ENCODE measurements around the gene ZDHHC7.

DNA sequence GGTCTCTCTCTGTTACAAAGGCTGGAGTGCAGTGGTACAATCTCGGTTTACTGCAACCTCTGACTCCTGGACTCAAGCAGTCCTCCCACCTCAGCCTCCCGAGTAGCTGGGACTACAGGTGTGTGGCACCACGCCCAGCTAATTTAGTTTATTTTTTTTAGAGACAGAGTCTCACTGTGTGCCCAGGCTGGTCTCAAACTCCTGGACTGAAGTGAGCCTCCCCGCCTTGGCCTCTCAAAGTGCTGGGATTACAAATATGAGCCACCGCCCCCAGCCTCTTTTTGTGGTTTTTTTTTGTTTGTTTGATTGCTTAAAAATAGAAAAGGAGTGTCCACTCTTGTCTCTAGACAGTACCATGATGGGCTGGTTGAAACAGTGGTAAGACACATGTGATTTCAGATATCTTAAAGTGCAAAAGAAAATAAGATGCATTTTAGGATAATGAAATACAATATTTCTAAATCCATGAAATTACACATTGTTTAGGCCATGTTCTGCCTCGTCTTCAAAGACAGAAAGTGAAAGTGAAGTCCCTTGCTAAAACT is 43.7 kb upstream of the ZDHHC7 start:
- TF ChIP-seq, protein P1, sequence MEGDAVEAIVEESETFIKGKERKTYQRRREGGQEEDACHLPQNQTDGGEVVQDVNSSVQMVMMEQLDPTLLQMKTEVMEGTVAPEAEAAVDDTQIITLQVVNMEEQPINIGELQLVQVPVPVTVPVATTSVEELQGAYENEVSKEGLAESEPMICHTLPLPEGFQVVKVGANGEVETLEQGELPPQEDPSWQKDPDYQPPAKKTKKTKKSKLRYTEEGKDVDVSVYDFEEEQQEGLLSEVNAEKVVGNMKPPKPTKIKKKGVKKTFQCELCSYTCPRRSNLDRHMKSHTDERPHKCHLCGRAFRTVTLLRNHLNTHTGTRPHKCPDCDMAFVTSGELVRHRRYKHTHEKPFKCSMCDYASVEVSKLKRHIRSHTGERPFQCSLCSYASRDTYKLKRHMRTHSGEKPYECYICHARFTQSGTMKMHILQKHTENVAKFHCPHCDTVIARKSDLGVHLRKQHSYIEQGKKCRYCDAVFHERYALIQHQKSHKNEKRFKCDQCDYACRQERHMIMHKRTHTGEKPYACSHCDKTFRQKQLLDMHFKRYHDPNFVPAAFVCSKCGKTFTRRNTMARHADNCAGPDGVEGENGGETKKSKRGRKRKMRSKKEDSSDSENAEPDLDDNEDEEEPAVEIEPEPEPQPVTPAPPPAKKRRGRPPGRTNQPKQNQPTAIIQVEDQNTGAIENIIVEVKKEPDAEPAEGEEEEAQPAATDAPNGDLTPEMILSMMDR (IDR thresholded peaks at IDR 0.05) = no peak
- TF ChIP-seq POLR2AphosphoS5 (IDR thresholded peaks at IDR 0.05) = no peak
- TF ChIP-seq POLR2A (IDR thresholded peaks at IDR 0.05) = no peak
- TF ChIP-seq EP300 (IDR thresholded peaks at IDR 0.05) = no peak

All from upper lobe of left lung (tissue), 4 donors.